ENCODE data around the gene LIMS3.
"Not testable (repeated sequence)": the region's sequence is repeated elsewhere in the genome, so short reads cannot be mapped to it uniquely, and the experiment has no call there.

LIMS3 gene

DNA sequence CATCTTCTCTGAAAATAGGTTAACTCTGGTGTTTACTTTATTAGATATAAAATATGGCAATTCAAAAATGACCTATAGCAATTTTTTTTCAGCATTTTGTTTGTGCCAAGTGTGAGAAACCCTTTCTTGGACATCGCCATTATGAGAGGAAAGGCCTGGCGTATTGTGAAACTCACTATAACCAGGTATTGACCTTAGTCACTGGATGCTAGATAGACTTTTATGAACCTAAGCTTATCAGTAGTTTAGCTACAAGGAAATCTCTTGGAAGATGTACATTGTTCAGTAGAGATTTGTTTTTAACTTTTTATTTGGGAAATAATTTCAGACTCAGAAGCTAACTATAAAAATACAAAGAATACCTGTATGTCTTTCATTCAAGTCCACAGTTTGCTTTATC, 21.7 kb downstream of the LIMS3 start:
- H2AFZ ChIP-seq (ENCODE audit: insufficient read depth, low read length, poor library complexity); DNase-seq; H3K79me2 ChIP-seq (ENCODE audit: control insufficient read depth, insufficient read depth, low read length, poor library complexity); H2AK5ac ChIP-seq (ENCODE audit: low read length); H3K27ac ChIP-seq (ENCODE audit: low read depth, low read length); H2BK5ac ChIP-seq (ENCODE audit: low read depth, low read length, poor library complexity); H3K9me3 ChIP-seq (ENCODE audit: insufficient read depth, low read depth, low read length); H3K4me2 ChIP-seq (ENCODE audit: low read length); H3K4ac ChIP-seq (ENCODE audit: low read depth, low read length); H3K14ac ChIP-seq (ENCODE audit: low read length); H3K27me3 ChIP-seq (ENCODE audit: insufficient read depth, low read length); H3K4me3 ChIP-seq (ENCODE audit: low read depth, low read length); H3K36me3 ChIP-seq (ENCODE audit: control insufficient read depth in 1 of 2, insufficient read depth in 2 of 2, low read length in 2 of 2); H4K91ac ChIP-seq (ENCODE audit: low read depth, low read length); H3K79me1 ChIP-seq (ENCODE audit: low read length); H3K9ac ChIP-seq (ENCODE audit: low read length); H3K23ac ChIP-seq (ENCODE audit: low read length); H3K18ac ChIP-seq (ENCODE audit: low read length); H4K12ac ChIP-seq (ENCODE audit: low read depth, low read length); H3K4me1 ChIP-seq (ENCODE audit: control insufficient read depth in 1 of 2, insufficient read depth in 2 of 2, low read length in 2 of 2); H4K8ac ChIP-seq (ENCODE audit: low read depth, low read length); H2BK120ac ChIP-seq (ENCODE audit: insufficient read depth, low read length, poor library complexity); H2BK12ac ChIP-seq (ENCODE audit: low read length): not testable (repeated sequence)
- WGBS (ENCODE audit: extremely low coverage, insufficient coverage, insufficient read length) = no CpG with 5 or more reads among the region's 2 CpGs

DNA sequence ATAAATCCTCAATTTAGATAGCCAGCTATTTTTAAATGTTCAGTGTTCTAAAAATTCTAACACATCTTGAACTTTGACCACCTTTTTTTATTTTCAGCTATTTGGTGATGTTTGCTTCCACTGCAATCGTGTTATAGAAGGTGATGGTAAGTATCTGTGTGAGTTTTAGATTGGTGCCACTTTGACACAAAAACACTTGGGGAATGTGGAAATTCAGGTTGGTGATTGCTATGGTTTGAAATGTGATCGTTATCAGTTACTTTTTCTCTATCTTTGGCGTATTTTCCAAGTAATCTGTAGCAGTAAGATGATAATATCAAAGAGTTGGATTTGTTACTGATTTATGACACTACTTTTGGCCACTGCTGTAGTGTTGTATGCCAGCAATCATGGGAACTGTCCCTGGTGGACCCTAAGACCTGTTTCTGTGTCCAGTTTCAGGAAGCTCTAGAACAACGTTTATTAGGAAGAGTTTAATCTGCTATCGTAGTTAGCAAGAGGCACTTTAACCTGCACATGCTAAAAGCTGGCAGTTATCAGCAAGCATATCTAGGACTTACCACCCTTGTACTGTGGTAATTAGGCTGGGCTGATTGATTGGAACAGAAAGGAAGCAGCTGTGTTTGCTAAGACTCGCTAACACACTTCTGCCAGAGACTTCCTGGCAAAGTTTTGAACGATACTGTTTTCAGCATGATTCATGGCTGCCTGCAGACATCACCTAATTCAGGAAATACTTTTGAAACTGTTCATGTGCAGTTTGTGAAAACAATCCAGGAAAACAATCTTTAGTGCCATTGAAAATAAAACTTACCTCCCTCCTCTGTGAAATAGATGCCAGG, 23.3 kb downstream of the LIMS3 start:
- H4K8ac ChIP-seq (ENCODE audit: low read depth, low read length); H3K36me3 ChIP-seq (ENCODE audit: control insufficient read depth in 1 of 2, insufficient read depth in 2 of 2, low read length in 2 of 2); H4K91ac ChIP-seq (ENCODE audit: low read depth, low read length); H2BK5ac ChIP-seq (ENCODE audit: low read depth, low read length, poor library complexity); H3K4me3 ChIP-seq (ENCODE audit: low read depth, low read length); H2BK12ac ChIP-seq (ENCODE audit: low read length); H3K27ac ChIP-seq (ENCODE audit: low read depth, low read length); H3K27me3 ChIP-seq (ENCODE audit: insufficient read depth, low read length); H2BK120ac ChIP-seq (ENCODE audit: insufficient read depth, low read length, poor library complexity); H3K4ac ChIP-seq (ENCODE audit: low read depth, low read length); H2AK5ac ChIP-seq (ENCODE audit: low read length); H2AFZ ChIP-seq (ENCODE audit: insufficient read depth, low read length, poor library complexity); H3K9ac ChIP-seq (ENCODE audit: low read length); H3K23ac ChIP-seq (ENCODE audit: low read length); H3K4me2 ChIP-seq (ENCODE audit: low read length); H3K79me2 ChIP-seq (ENCODE audit: control insufficient read depth, insufficient read depth, low read length, poor library complexity); H3K18ac ChIP-seq (ENCODE audit: low read length); DNase-seq; H3K14ac ChIP-seq (ENCODE audit: low read length); H3K79me1 ChIP-seq (ENCODE audit: low read length); H4K12ac ChIP-seq (ENCODE audit: low read depth, low read length); H3K9me3 ChIP-seq (ENCODE audit: insufficient read depth, low read depth, low read length); H3K4me1 ChIP-seq (ENCODE audit: control insufficient read depth in 1 of 2, insufficient read depth in 2 of 2, low read length in 2 of 2): not testable (repeated sequence)
- WGBS (ENCODE audit: extremely low coverage, insufficient coverage, insufficient read length) = no CpG with 5 or more reads among the region's 7 CpGs

DNA sequence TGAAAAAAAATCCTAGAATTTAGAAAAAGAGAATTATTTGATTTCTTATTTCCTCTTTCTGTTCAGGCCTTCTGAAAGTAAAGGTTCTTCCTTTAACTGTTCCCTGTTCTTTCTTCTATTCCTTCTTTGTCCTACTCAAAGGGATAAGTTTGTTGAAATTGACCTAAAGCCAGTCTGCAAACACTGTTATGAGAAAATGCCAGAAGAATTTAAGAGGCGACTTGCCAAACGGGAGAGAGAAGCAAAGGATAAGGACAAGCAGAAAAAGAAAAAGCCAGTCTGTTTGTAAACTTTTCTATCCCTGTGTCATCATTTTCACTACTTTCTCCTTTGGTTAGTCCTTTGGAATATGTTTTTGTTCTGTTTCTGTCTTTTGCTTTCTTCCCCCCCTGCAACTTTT, 26.0 kb downstream of the LIMS3 start:
- H3K27ac ChIP-seq (ENCODE audit: low read depth, low read length); H3K23ac ChIP-seq (ENCODE audit: low read length); H4K91ac ChIP-seq (ENCODE audit: low read depth, low read length); H2AFZ ChIP-seq (ENCODE audit: insufficient read depth, low read length, poor library complexity); H3K79me1 ChIP-seq (ENCODE audit: low read length); H3K14ac ChIP-seq (ENCODE audit: low read length); DNase-seq; H3K18ac ChIP-seq (ENCODE audit: low read length); H3K27me3 ChIP-seq (ENCODE audit: insufficient read depth, low read length); H3K9ac ChIP-seq (ENCODE audit: low read length); H4K8ac ChIP-seq (ENCODE audit: low read depth, low read length); H2BK12ac ChIP-seq (ENCODE audit: low read length); H3K36me3 ChIP-seq (ENCODE audit: control insufficient read depth in 1 of 2, insufficient read depth in 2 of 2, low read length in 2 of 2); H3K4ac ChIP-seq (ENCODE audit: low read depth, low read length); H3K4me1 ChIP-seq (ENCODE audit: control insufficient read depth in 1 of 2, insufficient read depth in 2 of 2, low read length in 2 of 2); H4K12ac ChIP-seq (ENCODE audit: low read depth, low read length); H3K4me3 ChIP-seq (ENCODE audit: low read depth, low read length); H2BK120ac ChIP-seq (ENCODE audit: insufficient read depth, low read length, poor library complexity); H3K9me3 ChIP-seq (ENCODE audit: insufficient read depth, low read depth, low read length); H2AK5ac ChIP-seq (ENCODE audit: low read length); H3K79me2 ChIP-seq (ENCODE audit: control insufficient read depth, insufficient read depth, low read length, poor library complexity); H2BK5ac ChIP-seq (ENCODE audit: low read depth, low read length, poor library complexity); H3K4me2 ChIP-seq (ENCODE audit: low read length): not testable (repeated sequence)
- WGBS (ENCODE audit: extremely low coverage, insufficient coverage, insufficient read length) = no CpG with 5 or more reads among the region's 2 CpGs

DNA sequence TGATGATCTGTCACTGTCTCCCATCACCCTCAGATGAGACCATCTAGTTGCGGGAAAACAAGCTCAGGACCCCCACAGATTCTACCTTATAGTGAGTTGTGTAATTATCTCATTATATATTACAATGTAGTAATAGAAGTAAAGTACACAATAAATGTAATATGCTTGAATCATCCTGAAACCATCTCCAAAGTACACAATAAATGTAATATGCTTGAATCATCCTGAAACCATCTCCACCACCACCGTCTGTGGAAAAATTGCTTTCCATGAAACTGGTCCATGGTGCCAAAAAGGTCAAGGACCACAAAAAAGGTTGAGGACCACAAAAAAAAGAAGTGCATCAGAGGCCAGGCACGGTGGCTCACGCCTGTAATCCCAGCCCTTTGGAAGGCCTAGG, 29.3 kb downstream of the LIMS3 start:
- not testable (repeated sequence) for H3K14ac ChIP-seq (ENCODE audit: low read length); H3K79me2 ChIP-seq (ENCODE audit: control insufficient read depth, insufficient read depth, low read length, poor library complexity); H3K79me1 ChIP-seq (ENCODE audit: low read length); H2AFZ ChIP-seq (ENCODE audit: insufficient read depth, low read length, poor library complexity); H3K4me3 ChIP-seq (ENCODE audit: low read depth, low read length); H3K27ac ChIP-seq (ENCODE audit: low read depth, low read length); H3K4ac ChIP-seq (ENCODE audit: low read depth, low read length); H3K9me3 ChIP-seq (ENCODE audit: insufficient read depth, low read depth, low read length); H2AK5ac ChIP-seq (ENCODE audit: low read length); H3K18ac ChIP-seq (ENCODE audit: low read length); H4K8ac ChIP-seq (ENCODE audit: low read depth, low read length); H3K4me1 ChIP-seq (ENCODE audit: control insufficient read depth in 1 of 2, insufficient read depth in 2 of 2, low read length in 2 of 2); H4K12ac ChIP-seq (ENCODE audit: low read depth, low read length); H3K9ac ChIP-seq (ENCODE audit: low read length); H3K4me2 ChIP-seq (ENCODE audit: low read length); DNase-seq; H4K91ac ChIP-seq (ENCODE audit: low read depth, low read length); H2BK12ac ChIP-seq (ENCODE audit: low read length); H3K36me3 ChIP-seq (ENCODE audit: control insufficient read depth in 1 of 2, insufficient read depth in 2 of 2, low read length in 2 of 2); H3K27me3 ChIP-seq (ENCODE audit: insufficient read depth, low read length); H2BK5ac ChIP-seq (ENCODE audit: low read depth, low read length, poor library complexity); H3K23ac ChIP-seq (ENCODE audit: low read length); H2BK120ac ChIP-seq (ENCODE audit: insufficient read depth, low read length, poor library complexity)
- no CpG with 5 or more reads among the region's 4 CpGs for WGBS (ENCODE audit: extremely low coverage, insufficient coverage, insufficient read length)

Measured in trophoblast cell (in vitro differentiated cells and primary cell).